ENCODE measurements around the gene DUSP18.
"Not testable (repeated sequence)": the region's sequence is repeated elsewhere in the genome, so short reads cannot be mapped to it uniquely, and the experiment has no call there.

DUSP18 gene

DNA sequence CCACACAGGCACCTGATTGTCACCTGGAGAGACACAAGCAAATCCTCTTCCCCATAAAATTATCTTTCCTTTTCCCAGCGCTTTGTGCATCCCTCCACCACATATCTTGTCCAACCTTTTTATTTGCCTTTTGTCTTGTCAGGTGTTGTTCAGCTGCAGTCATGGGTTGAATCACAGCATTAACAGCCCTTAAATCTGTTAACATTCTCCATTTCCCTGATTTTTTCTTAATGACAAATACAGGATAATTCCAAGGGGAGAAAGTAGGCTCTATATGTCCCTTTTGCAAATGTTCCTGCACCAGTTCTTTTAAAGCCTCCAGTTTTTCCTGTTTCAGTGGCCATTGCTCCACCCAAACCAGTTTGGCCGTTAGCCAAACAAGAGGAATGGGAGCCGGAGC lies 8.9 kb upstream of the DUSP18 start:
- DNase-seq = not testable (repeated sequence)

DNA sequence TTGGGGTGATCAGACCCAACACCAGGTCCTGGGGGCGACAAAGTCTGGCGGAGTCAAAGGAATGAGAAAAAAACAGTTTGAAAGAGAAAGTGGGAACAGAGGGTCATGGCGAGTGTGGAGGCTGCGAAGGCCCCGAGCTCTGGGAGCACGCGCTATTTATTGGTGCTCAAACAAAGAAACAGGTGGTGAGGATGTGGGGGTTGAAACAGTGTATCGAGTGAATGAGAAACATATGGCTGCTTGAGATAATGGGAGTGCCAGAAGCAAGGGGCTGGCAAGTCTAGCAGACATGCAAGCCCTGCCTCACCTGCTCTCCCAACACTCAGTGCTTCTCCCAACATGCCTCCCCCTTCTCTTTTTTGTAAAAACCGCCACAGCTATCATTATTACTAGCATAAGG lies 7.8 kb upstream of the DUSP18 start:
- DNase-seq = no peak

DNA sequence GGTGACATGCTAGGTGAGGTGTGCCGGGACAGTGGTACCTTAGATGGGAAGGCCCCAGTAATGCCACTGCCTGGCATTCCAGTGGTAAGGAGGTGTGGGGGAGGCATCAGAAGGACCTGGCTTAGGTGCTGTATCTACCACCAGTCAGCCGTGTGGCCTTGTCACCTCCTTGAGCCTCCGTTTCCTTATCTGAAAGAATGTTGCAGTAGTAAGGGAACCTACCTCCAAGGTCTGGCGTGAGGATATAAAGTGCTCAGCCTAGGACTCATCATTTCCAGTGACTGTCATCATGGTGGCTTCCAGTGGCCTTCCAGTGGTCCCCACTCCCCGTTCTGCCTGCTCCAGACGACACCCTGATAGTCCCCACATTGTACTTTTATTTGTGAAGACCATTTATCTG lies 6.8 kb upstream of the DUSP18 start:
- DNase-seq = no peak

- DNase-seq = no peak
Observed at GRCh38 chr22:30673136-30673535, 5.5 kb upstream of the DUSP18 start.

DNA sequence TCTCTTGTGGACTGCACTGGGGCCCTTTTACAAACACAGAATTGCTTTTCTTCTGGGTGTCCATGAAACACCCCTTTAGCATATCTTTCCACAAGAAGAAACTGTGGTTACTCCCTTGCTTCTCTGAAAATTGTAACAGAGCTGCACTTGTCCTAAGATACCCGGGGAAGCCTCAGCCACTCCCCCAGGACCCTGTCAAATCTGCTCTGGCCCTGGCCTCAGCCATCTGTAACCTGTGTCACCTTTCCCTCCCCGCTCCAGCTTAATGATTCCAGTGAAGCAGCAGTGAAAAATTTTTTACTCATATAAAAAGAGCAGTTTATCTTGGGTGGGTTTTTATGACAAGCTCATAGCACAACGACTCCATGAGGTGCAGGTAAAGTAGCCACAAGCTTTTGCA lies 3.4 kb upstream of the DUSP18 start:
- DNase-seq = no peak

- DNase-seq = no peak
Observed at GRCh38 chr22:30668386-30668710, 673 bp upstream of the DUSP18 start.

DNA sequence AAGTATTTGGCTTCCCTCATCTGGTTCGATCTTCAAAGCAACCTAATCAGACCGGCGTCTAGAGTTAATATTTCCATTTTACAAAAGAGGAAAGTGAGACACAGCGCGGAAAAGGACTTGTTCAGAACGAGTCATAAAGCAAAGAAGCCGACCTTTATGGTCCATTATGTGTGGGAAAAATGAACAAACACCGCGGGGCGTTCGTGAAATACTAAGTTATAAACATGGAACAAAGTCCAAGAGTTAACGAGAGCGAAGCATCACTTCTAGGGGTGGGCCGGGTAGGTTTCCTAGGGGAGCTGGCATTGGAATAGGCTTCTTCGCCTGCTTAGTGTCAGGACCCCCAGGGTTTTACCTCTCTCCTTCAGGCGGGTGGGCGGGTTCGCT lies 575 bp downstream of the DUSP18 start:
- DNase-seq = no peak

GRCh38 chr22:30665786-30666185 lies 1.9 kb downstream of the DUSP18 start:
- DNase-seq = no peak

DNA sequence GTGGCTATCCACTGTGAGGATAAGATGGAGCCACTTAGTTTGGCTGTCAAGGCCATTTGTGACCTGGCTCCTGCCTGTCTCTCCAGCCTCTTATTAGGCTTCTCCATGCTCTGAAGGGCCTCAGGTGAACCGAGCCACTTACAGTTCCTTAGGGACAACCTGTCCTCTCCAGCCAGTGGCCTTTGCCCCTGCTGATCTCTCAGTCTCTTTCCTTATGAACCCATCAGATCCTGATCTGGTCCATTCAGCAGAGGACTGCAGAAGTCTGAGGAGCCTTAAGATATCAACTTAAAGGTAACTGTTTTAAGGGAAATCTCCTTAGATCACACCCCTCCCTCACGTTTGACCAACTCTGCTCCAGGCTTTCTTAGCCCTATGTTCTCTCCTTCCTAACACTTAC lies 2.4 kb downstream of the DUSP18 start:
- no peak for DNase-seq

DNA sequence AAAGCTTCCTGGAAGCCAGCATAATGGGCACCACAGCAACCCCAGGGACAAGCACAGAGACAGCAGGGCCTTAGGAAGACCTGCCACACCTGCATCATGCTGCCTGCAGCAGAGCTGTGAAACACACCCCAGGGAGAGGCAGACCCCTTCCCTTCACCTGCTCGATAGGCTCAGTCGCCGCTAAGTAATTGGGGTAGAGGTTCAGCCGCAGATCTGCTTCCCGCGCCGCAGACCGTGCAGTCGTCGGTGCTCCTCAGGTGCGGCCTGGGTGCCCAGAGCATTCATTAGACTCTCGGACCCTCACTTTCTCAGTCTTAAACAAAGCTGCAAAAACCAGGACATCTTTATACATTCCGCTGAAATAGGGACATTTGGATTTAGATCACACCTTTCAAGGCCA lies 2.9 kb downstream of the DUSP18 start:
- DNase-seq = no peak

DNA sequence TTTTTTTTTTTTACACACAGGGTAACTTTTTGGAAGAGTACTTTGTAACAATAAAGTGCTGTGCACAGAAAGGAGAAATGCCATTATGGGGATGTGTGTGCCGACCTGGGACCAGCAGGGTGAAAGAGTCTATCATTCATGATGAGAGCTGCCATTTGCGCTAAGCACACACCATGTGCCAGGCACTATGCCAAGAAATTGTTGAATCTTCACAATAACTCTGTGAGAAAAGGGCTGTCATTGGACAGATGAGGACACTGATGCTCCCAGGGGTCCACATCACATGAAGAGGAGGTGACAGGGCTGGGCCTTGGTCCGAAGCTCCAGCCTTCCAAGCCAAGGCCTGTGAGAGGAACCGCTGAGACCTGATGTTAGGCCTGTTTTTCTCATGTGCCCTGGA lies 5.6 kb downstream of the DUSP18 start:
- DNase-seq = no peak

DNA sequence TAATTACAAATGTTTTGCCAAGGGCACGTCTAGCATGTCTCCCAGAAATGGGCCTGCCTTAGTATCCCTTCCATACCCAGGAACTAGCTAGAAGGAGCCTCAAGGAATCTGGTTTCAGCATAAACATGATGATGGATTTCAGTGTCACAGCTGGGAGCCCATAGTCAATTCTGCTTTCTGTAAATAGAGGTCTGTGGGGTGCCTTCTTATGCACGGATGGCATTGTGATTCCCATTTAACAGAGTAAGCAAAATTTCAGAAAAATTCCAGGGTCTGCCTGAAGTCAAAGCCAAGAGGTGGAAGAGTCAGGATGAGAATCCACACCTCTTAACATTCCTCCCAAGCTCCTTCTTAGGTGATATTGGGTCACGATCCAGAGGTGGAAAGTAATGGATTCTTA lies 12.1 kb downstream of the DUSP18 start:
- DNase-seq = no peak

DNA sequence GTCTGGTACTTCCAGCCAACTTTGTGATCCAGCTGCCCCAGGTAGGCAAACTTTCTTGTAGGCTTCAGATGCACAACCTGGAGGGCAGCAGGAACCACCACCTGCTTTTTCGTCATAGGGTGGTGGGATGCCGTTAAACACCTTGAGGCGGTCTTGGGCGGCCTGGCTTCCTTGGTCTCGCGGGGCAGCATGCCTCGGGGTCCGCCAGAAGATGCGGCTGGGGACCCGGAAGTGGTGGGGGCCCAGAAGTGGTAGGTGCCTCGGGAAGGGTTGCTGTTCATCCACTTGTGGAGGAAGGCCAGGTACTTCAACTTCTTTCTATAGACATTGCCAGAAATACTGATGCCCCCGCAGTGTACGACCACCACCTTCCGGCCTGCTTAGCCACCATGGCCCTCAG lies 13.3 kb downstream of the DUSP18 start:
- DNase-seq = no peak

- no peak for DNase-seq
Observed at GRCh38 chr22:30652852-30653251, 14.8 kb downstream of the DUSP18 start.

DNA sequence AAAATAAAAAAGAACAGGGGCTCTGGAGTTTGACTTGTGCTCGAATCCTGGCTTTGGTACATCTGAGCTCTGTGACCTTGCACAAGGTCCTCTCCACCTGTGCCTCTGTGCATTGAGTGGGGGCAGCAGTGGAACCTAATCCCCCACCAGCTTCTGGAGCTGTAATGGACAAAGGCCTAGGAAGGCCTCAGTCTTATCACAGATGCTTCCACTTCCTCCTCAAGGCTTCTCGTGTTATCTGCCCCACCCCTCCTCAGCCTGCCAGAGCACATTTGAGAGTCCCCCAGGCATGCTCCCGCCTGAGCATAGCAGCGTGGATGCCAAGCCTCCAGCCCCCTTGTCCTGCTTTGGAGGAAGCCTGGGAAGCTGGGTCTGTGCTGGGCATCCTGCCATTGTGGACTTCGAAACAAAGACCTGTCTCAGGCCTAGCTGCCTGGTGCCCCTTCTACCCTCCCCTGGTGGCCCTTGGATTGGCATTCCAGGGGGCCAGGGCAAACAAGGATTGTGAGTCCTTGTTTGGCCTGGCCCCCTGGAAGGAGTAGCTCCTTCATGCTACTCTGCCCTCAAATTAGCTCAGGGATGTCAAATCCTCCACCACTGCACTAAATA lies 17.1 kb downstream of the DUSP18 start:
- no peak for DNase-seq

GRCh38 chr22:30649430-30650007 lies 18.2 kb downstream of the DUSP18 start:
- no peak for DNase-seq

- no peak for DNase-seq
Observed at GRCh38 chr22:30648825-30649224, 18.9 kb downstream of the DUSP18 start.

DNA sequence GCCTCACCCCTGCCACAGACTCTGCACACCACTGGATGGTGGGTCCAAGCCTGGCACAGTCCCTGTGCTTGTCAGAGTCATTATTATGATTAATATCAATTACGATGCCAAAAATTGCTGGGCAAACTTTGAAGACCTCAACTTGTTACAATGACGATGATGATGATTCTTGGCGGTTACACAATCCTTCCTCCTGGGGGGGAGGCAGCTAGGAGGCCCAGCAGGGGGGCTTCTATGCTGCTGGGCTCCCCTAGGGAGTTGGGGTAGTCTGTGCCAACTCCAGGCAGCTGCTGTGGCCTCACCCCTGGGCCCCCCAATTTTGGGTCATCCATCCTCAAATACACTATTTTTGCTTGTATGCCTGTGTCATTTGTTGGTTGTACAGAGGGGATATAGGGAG lies 20.1 kb downstream of the DUSP18 start:
- DNase-seq = no peak

DNA sequence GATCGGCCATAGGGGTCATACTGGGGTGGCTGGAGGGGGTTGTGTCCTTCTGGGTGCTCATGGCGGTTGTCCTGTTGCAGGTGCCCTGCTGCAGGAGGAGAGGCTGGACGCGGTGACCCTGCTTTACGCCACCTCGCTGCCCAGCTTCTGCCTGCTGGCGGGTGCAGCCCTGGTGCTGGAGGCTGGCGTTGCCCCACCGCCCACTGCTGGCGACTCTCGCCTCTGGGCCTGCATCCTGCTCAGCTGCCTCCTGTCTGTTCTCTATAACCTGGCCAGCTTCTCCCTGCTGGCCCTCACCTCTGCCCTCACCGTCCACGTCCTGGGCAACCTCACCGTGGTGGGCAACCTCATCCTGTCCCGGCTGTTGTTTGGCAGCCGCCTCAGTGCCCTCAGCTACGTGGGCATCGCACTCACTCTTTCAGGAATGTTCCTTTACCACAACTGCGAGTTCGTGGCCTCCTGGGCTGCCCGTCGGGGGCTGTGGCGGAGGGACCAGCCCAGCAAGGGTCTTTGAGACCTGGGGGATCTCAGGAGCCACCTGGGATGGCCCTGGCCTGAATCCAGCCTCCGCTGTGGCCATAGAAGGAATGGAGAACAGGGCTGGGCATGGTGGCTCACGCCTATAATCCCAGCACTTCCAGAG lies 21.0 kb downstream of the DUSP18 start:
- no peak for DNase-seq

GRCh38 chr22:30643055-30643875 lies 24.4 kb downstream of the DUSP18 start:
- DNase-seq = no peak

DNA sequence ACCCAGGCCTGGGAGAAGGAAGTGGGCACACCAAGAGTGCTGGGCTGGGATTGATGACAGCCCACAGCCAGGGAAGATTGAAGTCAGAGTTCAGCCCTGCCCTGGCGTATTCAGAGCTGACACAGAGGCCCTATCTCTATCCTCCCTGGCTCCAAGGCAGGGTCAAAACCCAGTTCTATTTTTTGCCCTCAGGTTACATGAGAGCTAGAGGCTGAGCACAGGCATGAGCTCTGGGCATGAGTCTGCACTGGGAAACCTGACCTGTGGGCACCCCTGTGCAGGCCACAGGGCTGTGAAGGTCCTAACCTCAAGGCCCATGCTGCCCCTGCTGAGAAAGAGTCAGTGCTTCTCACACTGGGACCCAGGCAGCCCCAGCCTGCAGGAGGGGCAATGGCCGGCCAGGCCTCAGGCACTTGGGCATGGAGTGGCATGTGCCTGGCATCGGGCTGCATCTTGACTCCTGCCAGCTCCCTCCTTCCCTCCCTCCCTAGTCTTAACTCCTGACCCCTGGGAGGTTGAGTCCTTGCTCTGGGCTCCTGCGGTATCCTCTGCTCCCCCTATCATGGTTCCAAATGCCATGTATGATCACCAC lies 26.7 kb downstream of the DUSP18 start:
- no peak for DNase-seq

DNA sequence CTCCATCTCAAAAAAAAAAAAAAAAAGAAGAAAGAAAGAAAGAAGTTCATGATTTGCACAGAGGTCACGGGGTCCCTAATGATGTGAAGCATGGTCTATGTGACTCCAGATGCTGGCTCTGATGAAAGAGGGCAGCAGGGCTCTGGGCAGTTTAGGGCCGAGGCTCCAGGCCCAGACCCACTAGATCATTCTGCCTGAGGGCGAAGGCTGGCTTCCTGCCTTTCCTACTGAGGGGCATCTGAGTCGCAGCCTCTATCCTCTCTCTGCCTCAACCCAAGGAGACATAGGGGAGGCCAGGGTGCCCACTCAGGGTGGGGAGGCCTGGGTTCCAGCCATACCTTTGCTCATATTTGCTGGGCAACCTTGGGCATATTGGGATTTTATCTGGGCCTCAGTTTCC lies 27.3 kb downstream of the DUSP18 start:
- no peak for DNase-seq

- no peak for DNase-seq
Observed at GRCh38 chr22:30637701-30638114, 30.0 kb downstream of the DUSP18 start.
